SW 1271 (cell line): ENCODE measurements around the gene MED12L.

Experiments used
- DNase-seq, 2 experiments: peaks; one replicate each; lab custom pipeline; 2025; lab: John Stamatoyannopoulos, UW

The MED12L gene

DNA sequence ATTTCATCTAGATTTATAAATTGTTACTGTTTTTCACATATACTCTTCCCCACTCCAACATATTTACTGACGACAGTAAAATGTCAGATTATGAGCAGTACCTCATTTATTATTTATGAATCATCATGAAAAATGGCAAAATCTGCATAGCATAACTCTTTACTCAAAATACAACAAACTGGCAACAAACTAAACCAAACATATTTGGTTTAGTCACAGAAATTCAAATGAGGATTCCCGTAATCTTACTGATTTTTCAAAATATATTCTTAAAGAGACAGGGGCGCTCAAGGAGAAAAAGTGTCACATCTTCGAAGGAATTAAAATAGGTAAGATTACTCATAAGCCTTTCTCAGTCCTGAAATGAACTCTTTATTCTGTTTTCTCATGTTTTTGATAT lies 234.2 kb downstream of the MED12L start:
- no peak for DNase-seq

DNA sequence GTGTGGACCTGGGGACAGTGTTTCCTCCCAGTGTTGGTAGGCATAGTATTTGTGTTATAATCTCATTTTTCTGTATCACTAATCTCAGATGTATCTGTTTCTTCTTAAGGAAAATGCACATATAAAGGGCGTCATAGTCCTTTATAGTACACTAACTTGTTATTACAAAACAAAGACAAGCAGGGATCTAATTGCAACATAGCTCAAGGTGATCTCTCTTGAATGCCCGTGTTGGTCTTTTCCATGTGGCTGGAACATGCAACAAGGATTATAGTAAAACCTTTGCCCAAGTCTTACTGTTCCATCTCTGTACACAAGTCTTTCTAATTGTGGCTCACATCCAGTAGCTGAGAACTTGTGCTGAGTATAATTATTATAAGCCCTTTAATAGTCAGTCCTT lies 234.7 kb downstream of the MED12L start:
- no peak for DNase-seq

DNA sequence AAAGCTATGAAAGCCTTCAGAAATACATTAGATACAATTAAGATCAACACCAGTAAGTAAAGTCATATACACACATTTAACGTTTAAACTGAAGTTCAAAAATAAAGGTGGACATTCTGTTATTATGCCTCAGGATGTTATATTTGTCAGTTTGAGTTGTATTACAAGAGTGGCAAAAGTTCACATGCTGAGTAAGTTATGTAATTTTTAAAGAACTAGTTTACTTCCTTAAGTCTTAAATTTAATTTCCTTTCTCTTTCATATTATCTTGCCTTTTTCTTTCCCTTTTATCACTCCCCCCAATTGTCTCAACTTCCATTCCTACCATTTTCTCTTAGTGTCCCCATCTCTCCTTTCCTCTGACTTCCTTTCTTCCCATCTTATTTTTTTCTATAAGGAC lies 236.1 kb downstream of the MED12L start:
- no peak for DNase-seq

DNA sequence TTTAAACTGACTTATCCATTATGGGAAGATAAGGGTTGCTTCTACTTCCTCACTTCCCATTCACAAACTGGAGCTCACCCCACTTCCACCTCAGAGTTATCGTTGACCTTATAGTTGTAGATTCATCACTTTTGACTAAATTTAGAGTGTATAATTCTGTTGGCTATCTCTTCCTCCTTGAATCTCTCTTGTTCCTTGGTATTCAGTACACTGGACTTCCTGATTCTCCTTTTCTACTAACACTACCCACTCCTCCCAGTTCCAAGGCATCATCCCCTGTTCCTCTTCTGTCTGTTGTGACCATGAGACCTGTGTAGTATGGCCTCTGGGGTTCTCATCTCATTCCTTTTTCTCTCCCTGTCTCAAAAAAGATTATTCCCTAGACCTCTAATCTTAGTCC lies 237.0 kb downstream of the MED12L start:
- DNase-seq: no peak

DNA sequence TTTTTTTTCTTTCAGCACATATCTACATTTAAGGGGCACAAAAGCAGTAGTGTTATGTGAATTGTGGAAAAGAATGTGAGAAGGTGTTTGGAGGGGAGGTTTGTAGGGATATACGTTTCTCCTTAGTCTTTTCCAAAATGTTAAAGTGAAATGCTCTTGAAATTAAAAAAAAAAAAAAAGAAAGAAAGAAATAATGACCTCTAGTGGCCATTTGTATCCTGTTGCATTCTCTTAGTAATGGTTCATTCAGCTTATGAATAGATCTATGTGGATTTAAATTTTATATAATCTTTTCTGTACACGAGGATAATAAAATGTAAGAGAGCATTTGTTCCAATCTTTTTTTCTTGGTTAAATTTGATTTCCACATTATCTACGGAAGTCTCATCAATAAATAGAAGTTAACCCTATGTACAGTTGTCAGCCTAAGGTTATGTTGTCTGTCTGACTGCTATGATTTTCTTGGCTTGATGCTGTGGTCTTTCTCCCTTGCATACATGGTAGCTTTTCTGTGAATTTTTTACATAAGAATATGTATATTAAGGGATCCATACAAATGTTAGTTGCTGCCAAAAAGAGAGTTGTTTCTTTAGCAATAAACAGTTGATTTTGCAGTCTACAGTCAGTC lies 242.2 kb downstream of the MED12L start:
- DNase-seq: peak in 1 of 2 experiments; percentile 59

DNA sequence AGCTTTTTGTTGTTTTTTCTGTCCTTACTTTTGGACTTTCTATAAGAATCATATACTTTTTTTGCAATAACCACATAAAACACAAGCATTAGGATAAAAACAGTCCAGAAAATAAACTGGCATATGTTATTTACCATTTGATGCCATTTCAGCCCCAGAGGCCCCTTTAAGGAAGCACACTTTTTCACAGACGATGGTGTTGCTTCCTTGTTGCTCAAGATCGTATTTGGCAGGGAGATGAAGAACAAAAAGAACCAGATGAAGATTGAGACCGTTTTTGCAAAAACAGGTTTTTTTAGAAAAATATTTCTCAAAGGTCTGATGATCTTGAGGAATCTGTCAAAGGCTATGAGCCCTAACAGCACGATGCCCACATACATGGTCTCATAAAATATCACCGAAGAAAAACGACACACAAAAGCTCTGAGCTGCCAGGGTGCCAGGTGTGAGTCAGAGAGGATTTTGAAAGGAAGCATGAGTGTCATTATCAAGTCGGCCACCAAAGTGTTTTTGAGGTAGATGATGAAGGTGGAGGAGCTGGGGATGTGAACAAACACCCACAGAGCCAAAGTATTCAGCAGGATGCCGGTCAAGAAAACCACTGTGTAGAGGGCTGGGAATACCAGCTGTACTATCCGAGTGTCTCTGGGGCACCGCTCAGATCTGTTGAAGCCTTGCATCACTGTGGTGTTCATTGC lies 243.0 kb downstream of the MED12L start:
- DNase-seq: no peak

DNA sequence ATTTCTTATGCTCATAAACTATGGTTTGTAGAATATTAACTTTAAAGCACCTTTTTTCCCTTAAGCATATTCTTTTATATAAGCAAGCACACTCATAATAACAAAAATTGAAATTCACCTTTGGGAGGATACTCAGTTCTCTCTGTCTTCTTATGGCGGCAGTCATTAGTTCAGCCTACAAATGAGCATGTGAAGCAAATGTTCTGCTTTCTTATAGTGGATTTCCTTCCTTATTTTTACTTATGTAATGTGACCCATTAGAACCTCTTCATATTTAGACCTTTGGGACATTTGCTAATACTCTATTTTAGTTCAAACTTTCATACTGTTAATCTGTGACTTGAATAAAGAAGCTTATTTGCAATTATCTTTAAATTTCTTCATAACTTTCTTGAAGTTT lies 243.9 kb downstream of the MED12L start, which contains the start of gene P2RY13:
Gene P2RY13, minus strand, starts transcription at position 187 of the 400 bp plus-strand sequence. Its CDS starts 21 bp downstream, at position 166.
- no peak for DNase-seq

DNA sequence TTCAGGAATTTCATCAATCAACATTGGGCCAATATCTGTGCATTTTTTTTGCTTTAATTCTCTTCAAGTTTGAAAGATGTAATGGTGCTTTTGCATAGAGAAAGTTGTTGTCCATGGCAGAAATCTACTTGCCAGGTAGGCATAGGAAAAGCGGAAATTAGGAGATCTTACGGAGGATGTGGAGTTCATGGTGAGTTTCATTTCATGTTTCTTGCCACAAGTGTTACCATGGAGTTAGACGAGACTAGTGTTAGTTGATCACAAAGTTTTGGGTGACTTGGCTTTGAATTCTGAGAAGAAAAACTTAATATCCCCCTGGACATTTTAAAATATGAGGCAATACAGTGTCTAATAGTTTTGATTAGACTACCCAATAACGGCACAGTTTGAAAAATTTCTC lies 244.9 kb downstream of the MED12L start:
- no peak for DNase-seq

DNA sequence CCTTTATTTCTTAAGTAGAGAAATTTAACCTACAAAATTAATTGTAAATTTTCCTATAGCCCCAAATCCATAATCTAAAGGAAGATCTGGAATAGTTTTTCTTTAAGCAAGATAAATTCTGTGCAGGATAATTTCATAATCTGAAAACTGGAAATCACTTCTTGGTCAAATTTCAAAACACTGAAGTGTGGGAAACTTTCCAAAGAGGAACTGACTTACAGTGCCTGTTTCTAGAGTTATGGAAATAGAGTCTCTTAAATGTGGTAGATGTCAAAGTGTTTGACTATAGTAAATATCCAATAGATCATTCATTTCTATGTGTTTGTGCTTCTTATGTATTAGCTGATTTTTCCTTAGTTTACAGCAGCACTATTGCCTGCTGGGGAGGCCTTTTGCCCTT lies 245.4 kb downstream of the MED12L start:
- no peak for DNase-seq

DNA sequence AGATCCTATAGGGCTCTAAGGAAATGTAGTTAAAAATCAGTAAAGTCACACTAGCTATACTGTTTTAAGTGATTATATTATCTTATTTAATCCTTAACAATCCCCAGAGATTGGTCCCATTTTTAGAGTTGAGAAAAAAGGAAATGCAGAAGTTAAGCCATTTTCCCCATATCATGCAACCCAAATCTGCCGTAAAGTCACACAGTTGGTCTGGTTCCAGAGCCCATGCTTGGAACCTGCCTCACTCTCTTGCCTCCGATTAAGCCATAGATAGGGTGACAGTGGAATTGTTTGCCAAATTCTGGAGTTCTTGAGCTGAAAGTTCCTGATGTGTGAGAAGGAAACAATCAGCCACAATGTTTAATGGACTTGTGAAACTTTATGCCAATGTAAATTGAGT lies 246.2 kb downstream of the MED12L start:
- no peak for DNase-seq

DNA sequence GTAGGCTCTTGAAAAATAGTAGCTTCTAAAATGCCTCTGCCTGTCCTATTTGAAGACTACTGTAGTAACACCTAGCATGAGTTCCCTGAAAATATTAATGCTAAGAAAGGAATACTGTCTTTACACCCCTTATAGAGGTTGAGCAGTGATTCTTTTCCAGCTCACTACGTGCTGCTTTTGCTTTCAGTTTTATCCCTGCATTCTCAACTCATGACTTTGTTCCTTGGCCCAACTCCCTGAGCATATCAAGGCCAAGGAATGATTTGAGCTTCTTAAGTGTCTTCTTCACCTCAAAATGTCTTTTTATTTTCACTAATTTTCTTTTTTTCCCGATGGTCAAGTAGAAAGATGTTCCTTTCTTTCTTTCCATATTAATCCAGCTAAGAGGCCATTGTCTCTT lies 260.4 kb downstream of the MED12L start:
- DNase-seq: peak in 1 of 2 experiments; percentile 5

DNA sequence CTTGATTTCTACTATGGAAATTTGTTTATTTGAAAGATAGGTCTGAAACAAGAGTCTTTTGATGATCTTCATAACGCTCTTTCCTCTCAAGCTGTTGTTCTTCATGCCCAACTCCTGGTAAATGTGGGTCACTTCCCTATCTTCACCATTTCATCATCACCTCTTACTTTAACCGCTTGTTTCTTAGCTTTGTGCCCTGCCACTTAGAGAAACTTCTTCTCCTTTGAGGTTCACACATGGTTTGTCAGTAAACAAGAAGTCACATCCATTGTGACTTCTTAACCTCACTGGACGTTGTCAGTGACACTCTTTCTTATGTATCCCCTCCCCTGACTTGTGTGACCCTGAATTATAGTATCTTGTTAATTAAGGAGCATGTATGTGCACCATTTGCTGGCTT lies 260.8 kb downstream of the MED12L start:
- DNase-seq: no peak

DNA sequence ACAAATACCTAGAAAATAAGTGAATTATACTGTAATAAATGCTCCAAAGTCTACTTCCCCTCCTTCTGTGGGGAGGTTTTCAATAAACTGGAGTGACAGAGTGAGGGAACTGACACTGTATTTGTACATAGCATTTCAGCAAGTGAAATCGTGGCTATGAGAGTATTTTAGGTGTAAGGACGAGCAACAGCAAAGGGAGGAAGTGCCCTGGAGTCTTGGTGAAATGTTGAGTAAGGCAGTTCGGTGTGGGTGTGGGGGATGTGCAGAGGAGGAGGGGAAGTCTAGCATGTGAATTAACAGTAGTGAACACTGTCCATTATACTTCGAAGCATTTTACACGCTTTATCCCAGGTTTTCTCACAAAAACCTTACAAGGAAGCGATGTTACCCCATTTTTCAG lies 262.0 kb downstream of the MED12L start:
- DNase-seq: no peak

DNA sequence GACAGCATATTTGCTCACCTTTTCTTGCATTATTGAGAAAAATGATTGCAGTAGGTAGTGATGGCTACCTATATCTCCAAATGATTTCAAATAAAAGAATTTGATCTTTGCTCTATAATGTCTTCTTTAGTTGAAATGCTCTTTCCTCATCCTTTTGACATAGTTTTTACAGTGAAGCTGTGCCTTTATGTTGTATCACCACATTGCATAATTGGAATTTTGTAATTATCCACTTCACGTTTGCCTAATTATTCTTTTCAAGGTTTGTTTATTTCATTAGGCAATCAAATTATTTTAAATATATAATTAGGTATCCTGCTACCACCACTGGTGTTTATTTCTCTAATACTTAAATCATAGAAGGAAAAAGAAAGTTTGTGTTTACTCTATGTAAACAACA lies 265.2 kb downstream of the MED12L start:
- no peak for DNase-seq

DNA sequence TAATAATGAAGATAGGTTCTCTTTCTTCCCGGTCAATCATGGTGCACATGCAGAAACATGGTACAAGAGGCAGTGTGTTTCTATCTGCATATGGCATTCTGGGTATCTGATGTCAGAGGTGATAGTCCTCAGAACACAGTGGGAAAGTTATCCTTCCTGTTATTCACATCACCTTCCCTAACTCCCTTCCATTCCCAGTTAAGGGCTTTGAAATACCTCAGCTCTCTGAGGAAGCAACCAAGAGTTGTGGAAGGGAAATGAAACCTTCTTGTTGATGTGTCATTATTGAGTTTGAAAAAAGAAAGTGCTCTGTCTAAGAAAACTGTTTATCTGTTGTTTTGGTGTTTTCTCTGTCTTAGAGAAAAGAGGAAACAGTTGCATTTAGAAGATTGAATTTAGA lies 265.8 kb downstream of the MED12L start:
- DNase-seq: no peak

DNA sequence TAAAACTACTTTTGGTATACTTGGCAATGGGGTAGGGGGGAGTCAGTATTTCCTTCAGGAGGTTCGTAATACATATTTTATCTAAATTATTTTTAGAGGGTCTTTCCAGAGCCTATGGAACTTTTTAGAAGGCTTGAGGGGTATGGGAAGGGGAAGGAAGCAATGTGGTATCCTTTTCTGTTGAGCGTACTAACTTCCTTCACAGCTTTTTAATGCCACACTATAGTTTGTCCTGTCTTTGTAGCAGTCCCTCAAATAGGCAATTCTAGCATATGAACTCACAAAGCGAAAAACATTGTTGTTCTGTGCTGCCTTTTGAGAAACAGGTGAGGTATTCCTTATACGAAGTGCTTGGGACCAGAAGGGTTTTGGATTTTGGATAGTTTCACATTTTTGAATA lies 266.2 kb downstream of the MED12L start:
- DNase-seq: no peak

DNA sequence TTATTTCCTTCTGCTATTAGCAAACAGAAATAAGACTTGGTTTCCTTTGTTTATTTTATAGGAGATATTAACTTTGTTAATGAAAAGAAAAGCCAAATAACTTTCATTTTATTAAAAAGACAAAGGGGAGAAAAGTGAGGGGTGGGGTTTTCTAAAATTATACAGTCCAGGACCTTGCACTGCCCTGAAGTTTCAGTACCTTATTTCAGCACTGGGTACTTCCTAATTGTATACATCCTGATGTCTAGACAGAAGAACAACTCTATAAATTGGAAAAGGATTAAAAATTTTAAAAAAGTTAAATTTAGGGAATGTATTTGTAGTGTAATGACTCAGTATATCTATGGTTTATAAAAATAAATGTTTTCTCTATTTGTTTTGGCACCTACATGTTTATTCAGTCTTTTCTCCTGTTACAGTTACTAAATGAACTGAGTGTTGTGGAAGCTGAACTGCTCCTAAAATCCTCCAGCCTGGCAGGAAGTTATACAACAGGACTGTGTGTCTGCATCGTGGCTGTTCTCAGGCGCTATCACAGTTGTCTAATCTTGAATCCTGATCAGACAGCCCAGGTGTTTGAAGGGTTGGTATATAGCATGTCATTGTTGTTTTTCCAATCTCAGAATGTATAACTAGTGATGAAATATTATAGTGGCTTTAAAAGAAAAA lies 271.5 kb downstream of the MED12L start:
- no peak for DNase-seq

DNA sequence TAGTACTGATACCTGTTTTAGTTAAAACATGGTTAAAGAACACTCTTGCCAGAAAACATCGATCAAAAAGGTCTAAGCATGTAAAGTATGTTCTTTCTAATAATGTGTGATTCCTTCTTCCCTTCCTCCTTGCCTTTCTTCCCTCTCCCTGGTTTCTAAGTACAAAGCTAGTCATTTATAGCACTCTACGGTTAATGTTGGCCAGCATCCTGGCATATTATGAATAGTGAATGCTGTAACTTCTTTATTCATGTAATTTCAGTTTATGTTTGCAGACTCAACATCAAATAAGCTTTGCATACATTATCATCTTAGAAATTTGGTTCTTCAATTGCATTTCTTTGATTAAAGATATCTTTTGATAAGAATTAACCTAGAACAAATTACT lies 272.0 kb downstream of the MED12L start:
- DNase-seq: no peak

DNA sequence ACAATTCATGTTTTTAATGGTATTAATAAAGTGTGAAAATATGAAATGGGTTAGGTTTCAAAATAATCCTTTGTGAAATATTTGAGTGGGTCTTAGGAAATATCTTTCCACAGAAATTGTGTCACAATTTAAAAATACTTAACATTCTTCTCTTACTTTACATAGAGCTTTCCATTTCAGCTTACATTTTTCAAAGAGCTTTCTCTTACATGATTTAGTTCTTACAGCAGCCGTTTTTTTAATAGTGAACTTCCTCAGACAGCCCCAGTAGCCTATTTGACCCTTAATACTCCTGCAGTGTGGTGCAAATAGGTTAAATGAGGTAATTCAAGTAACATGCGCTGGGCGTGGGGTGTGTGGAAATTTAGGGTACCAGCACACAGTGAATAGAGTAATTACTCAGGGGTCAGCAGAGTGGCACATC lies 277.3 kb downstream of the MED12L start:
- no peak for DNase-seq

DNA sequence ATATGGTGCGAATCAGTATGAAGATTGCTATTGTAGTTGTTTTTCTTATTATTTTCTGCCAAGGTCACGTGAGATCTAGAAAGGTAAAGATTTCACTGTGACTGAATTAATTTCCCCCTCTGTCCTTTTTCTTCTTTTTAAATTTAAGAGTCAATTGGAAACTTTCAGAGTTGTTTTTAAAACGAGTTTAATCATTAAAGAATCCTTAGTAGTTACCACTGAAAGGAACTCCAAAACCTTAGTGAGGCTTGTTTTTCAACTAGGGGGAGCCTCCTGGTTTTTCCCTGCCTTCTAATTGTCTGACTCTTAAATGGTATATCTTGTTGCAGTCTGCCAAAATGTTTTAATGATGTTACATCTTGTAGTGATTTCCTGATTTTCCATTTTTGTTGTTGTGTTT lies 281.5 kb downstream of the MED12L start:
- DNase-seq: no peak

DNA sequence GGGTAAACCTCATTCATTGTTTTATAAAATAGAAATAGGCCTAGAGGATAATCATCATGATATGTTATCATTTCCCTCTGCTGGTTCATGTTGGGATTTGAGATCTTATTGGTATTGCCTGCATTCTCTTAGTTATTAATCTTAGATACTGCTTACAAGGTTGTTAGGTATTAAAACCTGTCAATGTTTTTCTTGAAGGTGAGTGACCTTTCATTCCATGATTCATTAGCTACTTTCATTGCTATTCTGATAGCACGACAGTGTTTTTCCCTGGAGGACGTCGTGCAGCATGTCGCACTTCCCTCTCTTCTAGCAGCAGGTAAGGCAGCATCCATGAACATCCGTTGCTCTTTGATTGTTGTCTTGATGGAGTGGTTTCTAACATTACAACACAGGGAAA lies 282.0 kb downstream of the MED12L start:
- DNase-seq: no peak

DNA sequence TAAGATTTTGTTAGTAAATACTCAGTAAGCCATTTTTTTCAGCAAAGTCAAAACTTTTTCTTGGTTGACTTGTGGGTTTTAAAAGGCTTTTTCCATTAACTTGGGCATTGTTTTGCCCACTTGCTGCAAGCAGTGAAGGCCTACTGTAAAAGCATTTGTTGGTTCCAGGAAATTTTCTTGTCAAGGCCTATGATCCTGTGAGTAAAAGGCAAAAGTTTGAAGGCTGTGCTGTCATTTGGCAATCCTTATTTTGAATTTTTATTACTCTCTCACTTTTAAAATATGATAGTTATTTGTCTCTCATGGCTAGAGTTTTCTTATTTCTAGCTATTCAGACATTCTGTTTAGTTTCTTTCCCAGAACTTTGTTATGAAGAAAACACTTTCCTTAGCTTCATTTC lies 286.1 kb downstream of the MED12L start:
- no peak for DNase-seq

DNA sequence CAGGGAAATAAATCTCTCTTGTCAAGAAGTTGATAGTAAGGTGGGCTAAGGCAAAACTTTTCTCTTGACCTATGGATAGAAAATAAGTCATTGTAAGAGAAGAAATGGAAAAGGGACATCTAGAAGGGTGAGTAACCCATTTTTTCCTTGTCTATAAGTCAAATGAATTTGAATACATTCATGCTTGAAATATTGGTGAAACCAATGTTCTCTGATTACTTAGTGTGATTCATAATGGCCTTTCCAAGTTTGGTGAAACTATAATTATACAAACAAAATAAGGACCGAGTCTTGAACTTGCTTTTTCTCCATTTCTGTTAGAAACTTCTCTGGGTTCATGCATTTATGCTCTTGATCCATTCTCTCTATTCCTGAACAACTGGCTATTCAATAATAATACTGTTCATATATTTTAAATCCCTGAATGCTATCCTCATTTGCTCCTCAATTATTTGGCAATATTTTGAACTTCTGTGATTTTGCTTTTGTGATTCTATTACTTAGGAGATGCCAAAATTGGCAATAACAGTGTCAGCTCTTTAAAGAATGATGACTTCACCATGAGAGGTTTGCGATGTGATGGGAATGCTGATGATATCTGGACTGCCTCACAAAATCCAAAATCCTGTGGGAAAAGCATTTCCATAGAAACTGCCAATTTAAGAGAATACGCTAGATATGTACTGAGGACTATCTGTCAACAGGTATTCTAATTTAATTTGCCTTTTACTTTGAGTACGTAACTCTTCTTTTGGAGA lies 286.8 kb downstream of the MED12L start:
- DNase-seq: no peak
